Measurements from ENCODE around the gene FLNC.

The FLNC gene, protein sequence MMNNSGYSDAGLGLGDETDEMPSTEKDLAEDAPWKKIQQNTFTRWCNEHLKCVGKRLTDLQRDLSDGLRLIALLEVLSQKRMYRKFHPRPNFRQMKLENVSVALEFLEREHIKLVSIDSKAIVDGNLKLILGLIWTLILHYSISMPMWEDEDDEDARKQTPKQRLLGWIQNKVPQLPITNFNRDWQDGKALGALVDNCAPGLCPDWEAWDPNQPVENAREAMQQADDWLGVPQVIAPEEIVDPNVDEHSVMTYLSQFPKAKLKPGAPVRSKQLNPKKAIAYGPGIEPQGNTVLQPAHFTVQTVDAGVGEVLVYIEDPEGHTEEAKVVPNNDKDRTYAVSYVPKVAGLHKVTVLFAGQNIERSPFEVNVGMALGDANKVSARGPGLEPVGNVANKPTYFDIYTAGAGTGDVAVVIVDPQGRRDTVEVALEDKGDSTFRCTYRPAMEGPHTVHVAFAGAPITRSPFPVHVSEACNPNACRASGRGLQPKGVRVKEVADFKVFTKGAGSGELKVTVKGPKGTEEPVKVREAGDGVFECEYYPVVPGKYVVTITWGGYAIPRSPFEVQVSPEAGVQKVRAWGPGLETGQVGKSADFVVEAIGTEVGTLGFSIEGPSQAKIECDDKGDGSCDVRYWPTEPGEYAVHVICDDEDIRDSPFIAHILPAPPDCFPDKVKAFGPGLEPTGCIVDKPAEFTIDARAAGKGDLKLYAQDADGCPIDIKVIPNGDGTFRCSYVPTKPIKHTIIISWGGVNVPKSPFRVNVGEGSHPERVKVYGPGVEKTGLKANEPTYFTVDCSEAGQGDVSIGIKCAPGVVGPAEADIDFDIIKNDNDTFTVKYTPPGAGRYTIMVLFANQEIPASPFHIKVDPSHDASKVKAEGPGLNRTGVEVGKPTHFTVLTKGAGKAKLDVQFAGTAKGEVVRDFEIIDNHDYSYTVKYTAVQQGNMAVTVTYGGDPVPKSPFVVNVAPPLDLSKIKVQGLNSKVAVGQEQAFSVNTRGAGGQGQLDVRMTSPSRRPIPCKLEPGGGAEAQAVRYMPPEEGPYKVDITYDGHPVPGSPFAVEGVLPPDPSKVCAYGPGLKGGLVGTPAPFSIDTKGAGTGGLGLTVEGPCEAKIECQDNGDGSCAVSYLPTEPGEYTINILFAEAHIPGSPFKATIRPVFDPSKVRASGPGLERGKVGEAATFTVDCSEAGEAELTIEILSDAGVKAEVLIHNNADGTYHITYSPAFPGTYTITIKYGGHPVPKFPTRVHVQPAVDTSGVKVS (N-terminal part only)

DNA sequence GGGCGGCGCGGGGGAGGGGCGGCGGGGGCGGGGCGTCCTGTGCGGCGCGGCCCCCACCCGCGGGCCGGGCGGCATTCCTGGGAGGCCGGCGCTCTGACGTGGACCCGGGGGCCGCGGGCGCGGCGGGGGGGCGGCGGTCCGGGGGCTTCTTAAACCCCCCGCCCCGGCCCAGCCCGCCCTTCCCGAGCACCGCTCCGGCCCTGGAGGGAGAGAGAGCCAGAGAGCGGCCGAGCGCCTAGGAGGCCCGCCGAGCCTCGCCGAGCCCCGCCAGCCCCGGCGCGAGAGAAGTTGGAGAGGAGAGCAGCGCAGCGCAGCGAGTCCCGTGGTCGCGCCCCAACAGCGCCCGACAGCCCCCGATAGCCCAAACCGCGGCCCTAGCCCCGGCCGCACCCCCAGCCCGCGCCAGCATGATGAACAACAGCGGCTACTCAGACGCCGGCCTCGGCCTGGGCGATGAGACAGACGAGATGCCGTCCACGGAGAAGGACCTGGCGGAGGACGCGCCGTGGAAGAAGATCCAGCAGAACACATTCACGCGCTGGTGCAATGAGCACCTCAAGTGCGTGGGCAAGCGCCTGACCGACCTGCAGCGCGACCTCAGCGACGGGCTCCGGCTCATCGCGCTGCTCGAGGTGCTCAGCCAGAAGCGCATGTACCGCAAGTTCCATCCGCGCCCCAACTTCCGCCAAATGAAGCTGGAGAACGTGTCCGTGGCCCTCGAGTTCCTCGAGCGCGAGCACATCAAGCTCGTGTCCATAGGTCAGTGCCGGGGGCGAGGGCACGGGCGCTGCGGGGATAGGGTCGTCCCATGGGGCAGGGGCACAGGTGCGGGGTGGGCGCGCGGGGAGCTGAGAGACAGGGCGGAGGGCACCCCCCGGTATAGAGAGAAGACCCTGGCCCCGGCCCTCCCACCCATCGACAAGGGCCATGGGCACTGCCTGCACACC is at the start of gene FLNC:
Gene FLNC, plus strand, starts transcription at position 176 of the 947 bp plus-strand sequence. Its CDS starts 232 bp downstream, at position 408.
- DNase-seq, result peak in 1 of 4 experiments; percentile 10

DNA sequence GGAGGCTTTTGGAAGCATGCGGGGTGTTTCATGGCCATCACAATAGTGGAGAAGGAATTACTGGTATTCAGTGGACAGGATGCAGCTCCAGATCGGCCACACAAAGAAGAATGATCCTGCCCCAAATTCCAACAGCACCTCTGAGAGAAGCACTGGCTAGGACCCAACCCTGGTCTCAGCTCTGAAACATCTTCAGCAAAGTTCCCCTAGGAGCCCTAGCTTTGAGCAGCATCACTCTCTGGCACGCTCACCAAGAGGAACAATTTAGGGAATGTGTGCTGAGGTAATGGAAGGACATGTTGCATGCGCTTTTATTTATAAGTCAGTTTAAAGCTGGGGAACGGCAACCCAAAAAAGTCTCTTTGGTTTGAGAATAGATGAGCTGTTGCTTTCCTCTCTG is 49.1 kb upstream of the FLNC start:
- no peak for DNase-seq

DNA sequence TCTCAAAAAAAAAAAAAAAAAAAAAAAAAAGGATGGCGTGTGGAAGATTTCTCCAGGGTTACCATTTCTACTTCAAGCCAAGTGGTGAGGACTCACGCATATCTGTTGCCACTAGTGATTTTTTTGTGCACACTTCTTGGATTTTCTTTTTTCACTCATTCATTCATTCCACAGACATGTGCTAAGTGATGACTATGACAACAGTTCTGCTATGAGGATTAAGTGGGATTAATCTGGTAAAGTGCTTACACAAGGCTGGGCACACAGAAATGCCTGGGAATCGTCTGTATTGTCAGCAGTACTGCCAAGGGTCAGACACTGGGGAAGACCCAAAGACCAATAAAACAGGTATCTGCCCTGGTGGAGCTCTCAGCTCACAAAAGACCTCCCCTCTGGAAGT is 48.4 kb upstream of the FLNC start:
- no peak for DNase-seq

DNA sequence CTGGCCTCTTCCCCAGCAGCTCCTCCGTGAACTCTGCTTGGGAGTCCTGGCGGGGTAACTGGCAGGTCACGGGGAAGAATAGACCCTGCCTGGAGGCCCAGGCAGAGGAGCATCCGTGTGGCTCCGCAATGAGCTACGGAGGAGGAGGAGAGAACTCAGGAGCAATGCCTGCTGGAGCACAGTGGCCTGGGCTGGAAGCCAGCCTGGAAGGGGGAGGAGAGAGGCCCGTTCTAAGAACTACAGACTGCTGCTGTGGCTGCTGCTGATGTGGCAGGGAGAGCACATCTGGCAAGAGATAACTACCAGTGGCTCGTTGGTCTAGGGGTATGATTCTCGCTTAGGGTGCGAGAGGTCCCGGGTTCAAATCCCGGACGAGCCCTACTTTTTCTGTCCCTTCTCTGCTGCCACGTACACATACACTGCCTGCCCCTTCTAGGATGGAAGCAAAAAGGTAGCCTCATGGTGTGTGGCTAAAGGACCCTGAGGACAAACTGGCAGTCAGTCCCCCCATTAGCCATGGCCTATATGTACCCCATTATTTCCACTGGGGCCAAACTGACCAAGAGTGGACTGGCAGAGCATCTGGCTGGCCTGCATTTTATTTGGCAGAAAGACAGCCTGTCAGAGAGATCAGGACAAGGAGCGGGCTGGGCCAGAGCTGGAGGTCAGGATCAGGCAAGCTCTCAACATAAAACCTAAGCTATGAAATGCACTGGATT is 46.9 kb upstream of the FLNC start:
- DNase-seq, result no peak

DNA sequence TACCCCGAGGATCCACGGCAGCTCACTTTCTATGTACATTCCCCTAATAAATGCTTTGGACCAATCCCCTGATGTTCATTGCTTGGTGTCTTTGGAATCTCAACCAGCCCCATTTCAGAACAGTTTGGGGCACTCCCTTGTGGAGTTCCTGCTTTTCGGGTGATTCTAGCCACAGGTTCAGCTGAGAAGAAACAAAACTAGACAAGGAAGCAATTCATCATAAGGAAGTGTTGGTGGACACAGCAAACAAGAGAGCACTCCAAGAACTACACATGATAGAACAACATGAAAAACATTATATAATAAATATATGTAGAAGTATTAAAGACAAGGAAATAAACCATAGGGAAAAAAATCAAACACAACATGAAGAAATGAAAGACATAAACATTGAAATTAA is 44.5 kb upstream of the FLNC start:
- no peak for DNase-seq

DNA sequence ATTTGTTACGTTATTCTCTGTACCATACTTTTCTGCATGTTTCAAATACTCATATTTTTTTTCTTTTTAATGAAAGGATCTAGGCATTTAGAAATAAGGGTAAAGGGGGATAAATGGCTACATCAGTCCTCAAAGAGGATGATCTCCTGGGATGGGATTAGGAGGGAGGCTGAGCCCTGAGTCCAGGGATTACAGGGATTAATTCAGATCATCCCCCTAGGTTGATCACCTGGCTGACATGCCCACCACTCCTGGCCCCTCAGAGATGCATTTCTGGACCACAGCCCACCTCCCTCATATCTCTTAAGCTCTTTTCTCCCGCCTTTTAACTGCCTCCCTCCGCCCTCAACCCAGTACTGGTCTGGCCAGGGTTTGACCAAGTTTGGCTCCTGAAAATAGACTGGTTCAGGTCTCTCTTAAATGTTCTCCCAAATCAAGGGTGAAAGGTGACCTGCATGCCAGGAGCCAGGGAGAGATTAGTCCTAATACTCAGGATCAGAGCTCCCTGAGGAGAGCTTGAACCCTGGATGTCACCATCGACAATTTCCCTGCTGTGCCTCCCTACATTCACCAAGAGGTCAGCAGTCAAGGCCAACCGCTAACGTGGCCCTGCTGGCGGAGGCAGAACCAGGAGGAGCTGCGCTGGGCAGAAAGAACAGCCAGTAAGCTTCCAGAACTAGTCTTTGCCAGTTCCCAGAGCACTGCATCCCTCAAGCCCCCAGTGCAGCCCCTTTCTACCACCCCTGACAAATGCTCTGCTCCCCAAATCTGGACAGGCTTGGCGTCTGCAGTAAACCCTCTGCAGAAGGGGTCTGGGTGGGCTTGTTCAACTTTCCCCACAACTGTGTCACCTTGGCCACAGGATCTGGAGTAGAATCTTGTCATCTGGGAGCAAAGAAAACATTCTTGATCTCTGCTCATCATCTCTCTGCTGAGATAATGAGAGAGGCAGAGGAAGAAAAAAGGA is 41.5 kb upstream of the FLNC start:
- DNase-seq, result no peak

DNA sequence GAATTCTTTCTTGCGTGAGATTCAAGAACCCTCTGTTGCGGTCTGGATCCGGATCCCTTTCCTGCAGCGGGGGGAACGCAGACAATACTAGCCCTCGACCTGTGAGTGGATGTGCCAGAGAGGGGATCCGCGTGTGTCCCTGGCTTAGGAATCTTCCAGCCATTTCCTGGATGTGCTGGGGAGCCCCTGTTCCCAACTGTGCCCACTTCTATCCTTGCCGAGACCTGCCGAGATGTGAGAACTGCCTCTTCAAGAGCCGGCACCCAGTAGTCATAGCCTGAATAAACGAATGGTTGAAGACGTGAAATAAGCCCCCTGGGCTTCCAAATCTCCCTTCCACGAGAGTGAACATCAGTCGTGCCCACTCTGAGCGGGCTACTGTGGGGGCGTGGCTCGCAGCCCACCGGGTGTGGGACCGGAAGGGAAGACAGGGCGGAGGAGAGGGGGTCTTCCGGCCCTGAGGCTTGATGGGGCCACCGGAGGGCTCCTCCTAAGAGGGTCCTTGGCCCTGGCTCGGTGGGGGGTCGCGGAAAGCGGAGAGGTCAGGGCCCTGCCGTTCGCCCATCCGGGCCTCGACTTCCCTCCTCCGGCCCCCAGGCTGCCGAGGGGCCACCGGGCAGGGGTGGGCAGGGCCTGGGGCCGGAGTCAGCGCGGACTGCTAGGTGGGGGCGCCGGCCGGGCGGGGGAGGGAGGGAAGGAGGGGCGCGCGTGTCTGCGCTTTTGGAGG is 39.7 kb upstream of the FLNC start:
- DNase-seq, result no peak

DNA sequence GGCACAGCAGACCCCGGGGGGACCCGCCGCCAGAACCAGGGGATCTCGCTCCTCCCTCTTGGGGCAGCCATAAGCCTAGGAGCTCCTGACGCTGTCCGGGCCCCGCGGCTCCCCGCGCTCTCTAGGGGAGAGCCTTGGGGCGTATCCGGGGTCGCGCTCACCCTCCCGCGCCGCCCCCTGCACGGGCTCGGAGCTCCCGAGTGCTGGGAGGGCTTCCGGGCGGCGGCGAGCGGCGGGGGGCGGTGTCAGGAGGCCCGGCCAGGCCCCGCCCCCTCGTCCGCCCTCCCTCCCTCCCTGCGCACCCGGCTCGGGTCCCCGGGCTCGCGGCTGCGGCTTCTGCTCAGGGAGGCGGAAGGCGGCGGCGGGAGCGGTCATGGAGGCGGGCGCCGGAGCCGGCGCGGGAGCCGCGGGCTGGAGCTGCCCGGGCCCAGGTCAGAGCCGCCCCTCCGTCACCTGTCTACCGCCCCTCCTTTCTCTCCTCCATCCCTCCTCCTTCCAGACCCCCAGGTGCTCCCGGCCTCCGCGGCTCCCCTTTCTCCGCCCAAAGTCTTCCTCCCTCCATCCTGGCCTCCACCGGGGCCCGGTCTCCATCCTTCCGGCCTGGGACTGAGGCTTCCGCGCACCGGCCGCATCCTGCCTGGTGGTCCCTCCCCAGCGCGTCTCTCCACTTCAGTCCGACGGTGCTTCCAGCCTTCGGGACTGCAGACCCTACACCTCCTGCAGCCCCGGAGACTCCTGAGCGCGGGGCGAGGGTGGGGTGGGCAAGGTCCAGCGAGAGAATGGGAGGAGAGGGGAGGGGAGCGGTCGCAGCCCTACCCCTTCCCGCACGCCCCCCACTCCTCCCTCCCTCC is 38.9 kb upstream of the FLNC start, which contains the start of gene CCDC136:
Gene CCDC136, plus strand, starts transcription at position 848 of the 851 bp plus-strand sequence. CDS start 444 bp downstream, outside the sequence.
- DNase-seq, result peak; percentile 38 to 75 (median 54)

DNA sequence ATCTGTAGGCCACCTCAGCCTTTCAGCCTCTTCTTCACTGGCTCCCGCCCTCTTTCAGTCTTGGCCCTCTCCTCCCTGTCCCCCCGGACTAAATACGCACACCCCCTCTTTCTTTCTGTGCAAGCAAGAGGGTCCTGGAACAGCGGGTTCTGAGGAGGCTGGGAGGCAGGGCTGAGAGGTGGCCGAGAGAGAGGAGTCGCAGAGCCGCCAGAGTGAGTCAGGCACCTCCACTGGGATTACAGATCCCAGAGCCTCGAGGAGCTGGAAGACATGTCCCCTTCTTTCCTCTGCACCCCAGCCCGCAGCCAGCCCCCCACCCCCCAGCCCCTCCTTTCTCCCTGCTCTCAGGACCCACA is 38.3 kb upstream of the FLNC start:
- DNase-seq, result no peak

DNA sequence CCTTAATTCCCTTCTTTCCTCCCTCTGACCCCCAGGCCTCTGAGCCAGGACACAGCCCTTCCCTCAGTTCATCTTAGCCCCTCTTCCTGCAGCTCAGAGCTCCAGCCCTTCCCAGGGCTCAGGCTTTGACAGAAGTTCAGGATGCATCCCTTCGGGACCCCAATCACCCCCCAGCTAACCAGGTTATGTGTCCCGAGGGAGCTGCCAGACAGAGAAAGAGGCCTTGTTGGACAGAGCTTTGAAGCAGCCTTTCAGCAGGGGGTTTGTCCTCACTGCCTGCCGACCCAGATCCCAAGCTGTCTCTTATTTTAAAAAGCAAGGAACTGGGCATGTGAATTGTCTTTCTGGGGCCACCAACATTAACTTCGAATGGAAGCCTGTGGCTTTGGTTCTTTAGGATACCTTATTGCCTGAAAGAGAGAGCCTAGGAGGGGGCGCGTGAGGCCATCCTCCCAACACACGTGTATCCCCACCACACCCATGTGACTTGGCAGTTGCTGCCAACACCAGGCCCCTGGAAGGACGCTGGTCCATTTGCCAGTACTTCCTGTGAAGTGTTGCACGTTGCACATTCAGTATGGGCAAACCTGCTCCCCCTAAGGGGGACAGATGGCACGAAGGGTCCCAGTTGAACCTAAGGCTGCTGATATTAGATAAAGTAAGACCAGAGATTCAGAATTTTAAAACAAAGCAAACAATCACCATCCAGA is 37.6 kb upstream of the FLNC start:
- DNase-seq, result no peak

DNA sequence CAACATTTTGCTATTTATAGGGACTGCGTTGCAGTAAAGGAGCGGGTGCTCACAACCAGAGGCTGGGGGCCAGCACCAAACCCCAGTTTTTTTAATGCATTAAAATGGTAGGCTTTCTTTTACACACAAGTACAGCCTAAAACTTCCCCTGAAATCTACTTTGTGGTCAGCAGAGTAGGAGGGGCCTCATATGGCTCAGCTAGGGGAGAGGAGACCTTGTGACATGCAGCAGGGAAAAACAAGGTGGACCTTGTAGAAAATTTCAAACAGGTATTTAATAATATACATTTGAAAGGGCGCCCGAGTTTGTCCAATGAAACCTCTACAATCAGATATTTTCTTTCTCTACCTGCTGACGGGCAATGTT is 37.0 kb upstream of the FLNC start:
- DNase-seq, result no peak

DNA sequence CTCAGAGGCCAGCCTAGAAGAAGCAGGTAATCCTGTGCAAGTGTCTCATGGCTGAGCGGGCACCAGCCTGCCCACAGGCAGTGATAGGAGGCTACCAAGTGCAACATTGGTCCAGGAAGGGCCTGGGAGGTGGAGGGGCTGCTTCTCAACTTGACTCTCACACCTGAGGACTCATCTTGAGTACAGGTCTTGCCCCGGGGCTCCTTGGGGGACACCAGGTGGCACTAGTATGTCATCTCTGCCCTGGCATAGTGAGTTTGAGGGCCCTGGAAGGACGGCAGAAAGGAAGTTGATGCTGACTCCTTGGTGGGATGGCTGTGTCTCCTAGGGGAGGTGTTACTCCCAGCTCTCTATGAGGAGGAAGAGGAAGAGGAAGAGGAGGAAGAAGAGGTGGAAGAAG is 36.2 kb upstream of the FLNC start:
- peak in 1 of 4 experiments; percentile 7 for DNase-seq

DNA sequence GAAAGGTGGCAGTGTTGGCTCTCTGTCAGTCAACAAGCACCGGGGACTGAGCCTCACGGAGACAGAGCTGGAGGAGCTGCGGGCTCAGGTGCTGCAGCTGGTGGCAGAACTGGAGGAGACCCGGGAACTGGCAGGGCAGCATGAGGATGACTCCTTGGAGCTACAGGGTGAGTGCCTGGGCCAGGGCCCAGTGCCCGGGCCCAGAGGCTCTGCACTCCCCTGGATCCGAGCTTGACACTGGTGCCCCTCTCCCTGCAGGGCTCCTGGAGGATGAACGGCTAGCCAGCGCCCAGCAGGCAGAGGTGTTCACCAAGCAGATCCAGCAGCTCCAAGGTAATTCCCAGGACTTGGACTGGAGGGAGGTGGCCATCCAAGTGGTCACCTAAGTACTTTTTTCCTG is 35.8 kb upstream of the FLNC start:
- no peak for DNase-seq

DNA sequence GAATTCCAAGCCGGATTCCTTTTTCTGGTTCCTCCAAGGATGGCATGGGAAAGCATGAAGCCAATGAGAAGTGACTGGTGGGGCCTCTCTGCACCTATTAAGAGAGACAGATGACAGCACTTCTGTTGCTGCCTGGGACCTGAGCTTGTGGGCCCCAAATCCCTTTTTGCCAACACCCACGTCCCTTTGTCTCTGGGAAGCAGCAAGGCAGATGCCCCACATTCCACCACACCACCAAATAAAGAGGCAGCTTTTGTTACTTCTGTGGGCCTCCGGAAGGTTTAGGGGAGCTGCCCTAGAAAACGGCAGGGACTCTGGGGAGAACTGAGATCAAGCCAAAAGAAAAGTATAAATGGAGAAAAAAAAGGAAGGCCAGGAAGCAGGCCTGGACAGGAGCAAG is 35.1 kb upstream of the FLNC start:
- DNase-seq, result no peak

DNA sequence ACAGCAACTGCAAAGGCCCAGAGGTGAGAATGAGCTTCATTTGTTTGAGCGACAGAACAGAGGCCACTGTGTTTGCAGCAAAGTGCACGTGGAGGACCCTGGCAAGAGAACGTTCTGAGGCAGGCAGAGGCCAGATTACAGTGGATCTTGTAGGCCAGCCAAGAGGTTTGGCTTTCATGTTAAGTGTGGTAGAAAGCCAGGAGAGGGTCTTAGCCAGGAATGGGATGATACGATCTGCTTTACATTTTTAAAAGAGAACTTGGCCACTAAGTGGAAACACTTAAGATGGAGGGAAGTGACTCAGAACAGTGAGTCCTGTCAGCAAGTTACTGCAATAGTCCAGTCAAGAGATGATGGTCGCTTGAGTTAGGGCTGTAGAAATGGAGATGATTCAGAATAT is 33.9 kb upstream of the FLNC start:
- no peak for DNase-seq

DNA sequence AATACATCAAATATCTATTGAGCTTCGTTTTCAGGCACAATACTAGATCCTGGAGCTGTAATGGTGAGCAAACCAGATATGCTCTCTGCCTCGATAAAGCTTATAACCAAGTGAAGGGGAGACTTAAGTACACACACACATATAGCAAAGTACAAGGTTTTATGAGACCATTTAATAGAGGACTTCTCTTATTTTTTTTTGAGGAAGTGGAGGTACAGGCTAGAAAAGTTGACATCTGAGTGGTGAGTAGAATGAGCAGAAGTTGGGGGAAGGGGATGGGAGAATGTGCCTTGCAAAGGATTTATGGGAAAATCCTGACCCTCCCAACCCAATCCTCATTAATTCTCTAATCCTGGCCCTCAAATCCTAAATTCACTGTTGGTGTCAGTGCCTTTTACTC is 30.8 kb upstream of the FLNC start:
- DNase-seq, result no peak

DNA sequence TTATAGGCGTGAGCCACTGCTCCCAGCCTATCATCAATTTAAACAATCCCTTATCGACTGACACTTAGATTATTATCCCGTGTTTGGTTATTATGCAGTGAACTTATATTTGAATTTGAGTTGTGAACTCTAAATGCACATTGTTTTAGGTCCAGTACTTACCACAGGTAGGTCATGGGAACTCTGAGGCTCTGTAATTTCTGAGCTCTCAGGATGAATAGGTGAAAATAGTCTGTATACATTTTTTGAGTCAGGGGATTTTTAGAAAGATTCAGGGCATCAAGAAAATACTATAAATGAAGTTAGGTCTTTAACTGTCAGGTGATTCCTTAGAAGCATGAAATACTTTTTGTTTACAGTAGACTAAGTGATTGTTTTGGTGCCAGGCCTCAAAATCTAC is 29.6 kb upstream of the FLNC start:
- no peak for DNase-seq

DNA sequence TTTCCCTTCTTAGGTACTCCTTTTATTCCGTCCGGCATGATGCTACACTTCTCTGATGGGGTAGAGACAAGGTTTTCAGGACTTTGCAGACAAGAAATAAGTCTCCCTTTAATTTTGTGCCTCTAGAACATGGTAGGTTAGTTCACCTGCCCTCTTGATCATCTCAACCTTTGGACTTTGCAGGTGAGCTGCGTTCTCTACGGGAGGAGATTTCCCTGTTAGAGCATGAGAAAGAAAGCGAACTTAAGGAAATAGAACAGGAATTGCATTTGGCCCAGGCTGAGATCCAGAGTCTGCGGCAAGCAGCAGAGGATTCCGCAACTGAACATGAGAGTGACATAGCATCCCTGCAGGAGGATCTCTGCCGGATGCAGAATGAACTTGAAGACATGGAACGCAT is 29.2 kb upstream of the FLNC start:
- no peak for DNase-seq
